ENCODE measurements around the gene CDKN2AIPNL.
A peak's percentile ranks its signal among the peaks of the same experiment; 100 is the strongest.
"Not testable (repeated sequence)": the region's sequence is repeated elsewhere in the genome, so short reads cannot be mapped to it uniquely, and the experiment has no call there.

The CDKN2AIPNL gene

DNA sequence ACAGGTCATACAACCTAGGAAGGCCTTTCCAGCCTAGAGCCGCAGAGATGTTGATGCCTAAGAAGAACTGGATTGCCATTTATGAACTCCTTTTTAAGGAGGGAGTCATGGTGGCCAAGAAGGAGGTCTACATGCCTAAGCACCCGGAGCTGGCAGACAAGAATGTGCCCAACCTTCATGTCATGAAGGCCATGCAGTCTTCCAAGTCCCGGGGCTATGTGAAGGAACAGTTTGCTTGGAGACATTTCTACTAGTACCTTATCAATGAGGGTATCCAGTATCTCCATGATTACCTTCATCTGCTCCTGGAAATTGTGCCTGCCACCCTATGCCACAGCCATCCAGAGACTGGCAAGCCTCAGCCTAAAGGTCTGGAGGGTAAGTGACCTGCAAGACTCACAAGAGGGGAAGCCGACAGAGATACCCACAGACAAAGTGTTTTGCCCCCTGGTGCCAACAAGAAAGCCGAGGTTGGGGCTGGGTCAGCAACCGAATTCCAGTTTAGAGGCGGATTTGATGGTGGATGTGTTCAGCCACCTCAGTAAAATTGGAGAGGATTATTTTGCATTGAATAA lies 11.2 kb upstream of the CDKN2AIPNL start:
- no peak overlapping the region for H3K4me3 ChIP-seq (ENCODE audit: low read length in 2 of 2)
- no peak overlapping the region for H3K9ac ChIP-seq (ENCODE audit: low read length in 2 of 2)
- no peaks in the 10 kb centered on the region for H3K4me1 ChIP-seq (ENCODE audit: control insufficient read depth, insufficient read depth, low read length)
- H3K27me3 ChIP-seq (ENCODE audit: control insufficient read depth in 1 of 2, insufficient read depth in 2 of 2, low read length in 2 of 2) = peaks cover 0 to 3% of the 10 kb centered on the region in 2 donors
- no peaks in the 10 kb centered on the region for H3K36me3 ChIP-seq (ENCODE audit: control insufficient read depth in 2 of 2, insufficient read depth in 2 of 2, low read length in 2 of 2)
- no peak overlapping the region for H3K27ac ChIP-seq (ENCODE audit: low read length)
- H3K9me3 ChIP-seq (ENCODE audit: control insufficient read depth in 2 of 2, low read length in 2 of 2) = peaks cover 0 to 3% of the 10 kb centered on the region in 2 donors

DNA sequence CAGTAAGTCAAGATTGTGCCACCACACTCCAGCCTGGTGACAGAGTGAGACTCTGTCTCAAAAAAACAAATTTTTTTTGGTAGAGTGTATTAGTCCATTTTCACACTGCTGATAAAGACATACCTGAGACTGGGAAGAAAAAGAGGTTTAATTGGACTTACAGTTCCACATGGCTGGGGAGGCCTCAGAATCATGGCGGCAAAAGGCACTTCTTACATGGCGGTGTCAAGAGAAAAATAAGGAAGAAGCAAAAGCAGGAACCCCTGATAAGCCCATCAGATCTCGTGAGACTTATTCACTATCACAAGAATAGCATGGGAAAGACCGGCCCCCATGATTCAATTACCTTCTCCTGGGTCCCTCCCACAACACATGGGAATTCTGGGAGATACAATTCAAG lies 9.4 kb upstream of the CDKN2AIPNL start:
- H3K9ac ChIP-seq (ENCODE audit: low read length in 2 of 2); H3K4me3 ChIP-seq (ENCODE audit: low read length in 2 of 2); H3K9me3 ChIP-seq (ENCODE audit: control insufficient read depth in 2 of 2, low read length in 2 of 2); H3K27me3 ChIP-seq (ENCODE audit: control insufficient read depth in 1 of 2, insufficient read depth in 2 of 2, low read length in 2 of 2); H3K36me3 ChIP-seq (ENCODE audit: control insufficient read depth in 2 of 2, insufficient read depth in 2 of 2, low read length in 2 of 2); H3K27ac ChIP-seq (ENCODE audit: low read length); H3K4me1 ChIP-seq (ENCODE audit: control insufficient read depth, insufficient read depth, low read length): not testable (repeated sequence)

DNA sequence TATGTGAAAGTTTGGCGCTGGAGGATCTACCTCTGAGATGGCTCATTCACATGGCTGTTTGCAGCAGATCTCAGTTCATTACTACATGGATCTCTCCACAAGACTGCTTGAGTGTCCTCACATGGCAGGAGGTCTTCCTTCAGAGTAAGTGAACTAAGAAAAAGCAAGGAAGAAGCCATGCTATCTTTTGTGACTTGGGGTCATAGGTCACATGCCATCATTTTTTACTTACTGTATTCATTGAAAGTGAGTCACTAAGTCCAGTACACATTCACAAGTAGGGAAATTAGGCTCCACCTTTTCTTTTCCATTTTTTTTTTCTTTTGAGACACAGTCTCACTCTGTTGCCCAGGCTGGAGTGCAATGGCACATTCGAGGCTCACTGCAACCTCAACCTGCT lies 8.7 kb upstream of the CDKN2AIPNL start:
- Histone ChIP-seq H3K4me1 (ENCODE audit: control insufficient read depth, insufficient read depth, low read length) (no peaks in the 10 kb centered on the region), H3K27ac (ENCODE audit: low read length) (no peak overlapping the region), H3K9me3 (ENCODE audit: control insufficient read depth in 2 of 2, low read length in 2 of 2) (peaks cover 0 to 3% of the 10 kb centered on the region in 2 donors), H3K36me3 (ENCODE audit: control insufficient read depth in 2 of 2, insufficient read depth in 2 of 2, low read length in 2 of 2) (no peaks in the 10 kb centered on the region), H3K27me3 (ENCODE audit: control insufficient read depth in 1 of 2, insufficient read depth in 2 of 2, low read length in 2 of 2) (no peaks in the 10 kb centered on the region), H3K9ac (ENCODE audit: low read length in 2 of 2) (no peak overlapping the region), H3K4me3 (ENCODE audit: low read length in 2 of 2) (no peak overlapping the region)

DNA sequence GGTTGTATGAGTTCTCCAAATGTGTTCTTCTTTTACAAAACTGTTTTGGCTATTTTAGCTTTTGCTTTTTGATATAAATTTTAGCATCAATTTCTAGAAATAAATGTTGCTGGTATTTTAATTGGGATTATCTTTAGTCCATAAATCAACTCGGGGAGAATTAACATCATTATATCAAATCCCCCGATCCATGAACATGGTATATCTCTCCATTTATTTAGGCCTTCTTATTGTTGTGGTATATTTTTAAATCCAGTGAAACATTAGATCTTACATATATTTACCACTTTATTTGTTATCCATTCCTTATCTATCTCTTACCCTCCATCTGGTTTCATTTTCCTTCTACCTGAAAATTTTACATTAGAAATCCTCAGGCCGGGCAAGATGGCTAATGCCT lies 7.3 kb upstream of the CDKN2AIPNL start:
- Histone ChIP-seq H3K9me3 (ENCODE audit: control insufficient read depth in 2 of 2, low read length in 2 of 2) (peaks cover 0 to 3% of the 10 kb centered on the region in 2 donors), H3K4me1 (ENCODE audit: control insufficient read depth, insufficient read depth, low read length) (no peaks in the 10 kb centered on the region), H3K27ac (ENCODE audit: low read length) (no peak overlapping the region), H3K36me3 (ENCODE audit: control insufficient read depth in 2 of 2, insufficient read depth in 2 of 2, low read length in 2 of 2) (no peaks in the 10 kb centered on the region), H3K4me3 (ENCODE audit: low read length in 2 of 2) (no peak overlapping the region), H3K9ac (ENCODE audit: low read length in 2 of 2) (no peak overlapping the region), H3K27me3 (ENCODE audit: control insufficient read depth in 1 of 2, insufficient read depth in 2 of 2, low read length in 2 of 2) (no peaks in the 10 kb centered on the region)

DNA sequence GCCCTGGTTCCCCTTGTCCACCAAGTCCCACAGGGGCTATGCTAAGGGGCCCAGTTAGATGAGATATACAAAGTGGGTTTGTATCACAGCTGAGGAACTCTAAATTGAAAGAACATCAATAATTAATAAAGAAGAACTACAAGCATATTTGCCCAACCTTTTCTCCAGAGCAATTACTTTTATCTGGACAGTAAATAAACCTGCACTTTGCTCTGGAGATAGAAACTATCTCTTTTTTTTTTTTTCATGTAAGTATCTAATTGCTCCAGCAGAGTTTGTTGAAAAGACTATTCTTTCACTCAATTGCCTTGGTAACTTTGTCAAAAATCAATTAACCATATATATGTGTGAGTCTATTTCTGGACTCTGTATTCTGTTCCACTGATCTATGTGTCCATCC lies 6.0 kb upstream of the CDKN2AIPNL start:
- H3K9me3 ChIP-seq (ENCODE audit: control insufficient read depth in 2 of 2, low read length in 2 of 2) = peaks cover 0 to 3% of the 10 kb centered on the region in 2 donors
- H3K9ac ChIP-seq (ENCODE audit: low read length in 2 of 2) = no peak overlapping the region
- no peaks in the 10 kb centered on the region for H3K4me1 ChIP-seq (ENCODE audit: control insufficient read depth, insufficient read depth, low read length)
- no peak overlapping the region for H3K27ac ChIP-seq (ENCODE audit: low read length)
- no peaks in the 10 kb centered on the region for H3K36me3 ChIP-seq (ENCODE audit: control insufficient read depth in 2 of 2, insufficient read depth in 2 of 2, low read length in 2 of 2)
- H3K27me3 ChIP-seq (ENCODE audit: control insufficient read depth in 1 of 2, insufficient read depth in 2 of 2, low read length in 2 of 2) = no peaks in the 10 kb centered on the region
- H3K4me3 ChIP-seq (ENCODE audit: low read length in 2 of 2) = no peak overlapping the region

DNA sequence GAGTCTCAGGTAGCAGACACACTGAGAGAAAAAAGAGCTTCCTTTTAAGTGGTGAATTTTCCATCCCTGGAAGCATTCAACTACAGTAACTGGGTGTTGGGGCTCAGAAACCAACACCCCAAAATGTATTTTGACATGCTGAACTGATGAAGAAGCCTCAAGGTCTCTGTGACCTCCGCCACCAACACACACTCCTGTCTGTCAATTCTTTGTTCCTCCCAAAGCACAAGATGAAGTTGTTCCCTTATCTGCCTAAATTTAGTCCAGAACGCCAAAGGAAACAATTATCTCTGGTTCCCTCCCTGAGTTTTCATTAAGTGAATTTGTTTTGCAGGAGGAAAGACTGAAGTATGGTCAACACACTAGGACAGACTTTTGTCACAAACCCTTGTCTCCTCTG lies 1.4 kb upstream of the CDKN2AIPNL start:
- peak overlapping the region in 1 of 2 donors; percentile 8 for H3K4me3 ChIP-seq (ENCODE audit: low read length in 2 of 2)
- H3K9me3 ChIP-seq (ENCODE audit: control insufficient read depth in 2 of 2, low read length in 2 of 2) = no peaks in the 10 kb centered on the region
- no peaks in the 10 kb centered on the region for H3K27me3 ChIP-seq (ENCODE audit: control insufficient read depth in 1 of 2, insufficient read depth in 2 of 2, low read length in 2 of 2)
- H3K9ac ChIP-seq (ENCODE audit: low read length in 2 of 2) = no peak overlapping the region
- peak overlapping the region; percentile 73 for H3K27ac ChIP-seq (ENCODE audit: low read length)
- H3K4me1 ChIP-seq (ENCODE audit: control insufficient read depth, insufficient read depth, low read length) = peaks cover 18% of the 10 kb centered on the region
- no peaks in the 10 kb centered on the region for H3K36me3 ChIP-seq (ENCODE audit: control insufficient read depth in 2 of 2, insufficient read depth in 2 of 2, low read length in 2 of 2)

DNA sequence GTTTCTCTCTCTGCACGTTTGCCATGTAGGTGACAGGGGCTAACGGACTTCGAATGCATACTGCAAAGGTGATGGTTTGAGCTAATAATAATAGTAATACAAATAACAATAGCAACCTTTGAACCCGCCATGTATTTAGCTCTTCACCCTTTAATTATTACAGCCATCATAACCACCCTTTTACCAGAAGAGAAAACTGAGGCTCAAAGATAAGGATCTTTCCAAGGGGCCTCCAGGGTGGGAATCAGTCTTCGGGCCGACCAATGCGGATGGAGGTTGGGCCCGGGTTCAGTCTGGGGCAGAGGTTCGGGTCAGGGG lies 494 bp downstream of the CDKN2AIPNL start:
- no peaks in the 10 kb centered on the region for H3K9me3 ChIP-seq (ENCODE audit: control insufficient read depth in 2 of 2, low read length in 2 of 2)
- peak overlapping the region; percentile 85 for H3K9ac ChIP-seq (ENCODE audit: low read length in 2 of 2)
- peak overlapping the region; percentile 92 to 95 for H3K4me3 ChIP-seq (ENCODE audit: low read length in 2 of 2)
- peaks cover 18% of the 10 kb centered on the region for H3K4me1 ChIP-seq (ENCODE audit: control insufficient read depth, insufficient read depth, low read length)
- H3K27ac ChIP-seq (ENCODE audit: low read length) = no peak overlapping the region
- H3K36me3 ChIP-seq (ENCODE audit: control insufficient read depth in 2 of 2, insufficient read depth in 2 of 2, low read length in 2 of 2) = peaks cover 2 to 3% of the 10 kb centered on the region in 2 donors
- no peaks in the 10 kb centered on the region for H3K27me3 ChIP-seq (ENCODE audit: control insufficient read depth in 1 of 2, insufficient read depth in 2 of 2, low read length in 2 of 2)

DNA sequence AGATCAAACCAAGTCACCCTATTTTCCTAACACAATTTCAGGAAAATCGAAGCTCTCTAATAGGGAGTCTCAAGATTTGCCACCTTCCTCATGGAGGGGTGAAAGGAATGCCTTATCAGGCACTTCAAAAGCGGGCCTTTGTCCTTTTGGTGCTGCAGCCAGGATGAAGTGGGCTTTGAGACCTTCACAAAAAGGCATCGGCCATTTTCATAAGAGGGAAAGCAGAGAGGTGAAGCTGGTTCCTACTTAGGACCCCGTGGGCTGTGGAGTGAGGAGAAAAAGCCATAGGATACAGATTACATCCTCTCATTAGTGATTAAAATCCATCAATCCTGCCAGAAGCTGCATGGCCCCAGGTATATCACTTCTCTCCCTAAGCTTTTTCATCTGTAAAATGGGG lies 859 bp downstream of the CDKN2AIPNL start:
- Histone ChIP-seq H3K9me3 (ENCODE audit: control insufficient read depth in 2 of 2, low read length in 2 of 2) (no peaks in the 10 kb centered on the region), H3K36me3 (ENCODE audit: control insufficient read depth in 2 of 2, insufficient read depth in 2 of 2, low read length in 2 of 2) (peaks cover 2 to 4% of the 10 kb centered on the region in 2 donors), H3K9ac (ENCODE audit: low read length in 2 of 2) (peak overlapping the region; percentile 85), H3K4me1 (ENCODE audit: control insufficient read depth, insufficient read depth, low read length) (peaks cover 18% of the 10 kb centered on the region), H3K27ac (ENCODE audit: low read length) (no peak overlapping the region), H3K4me3 (ENCODE audit: low read length in 2 of 2) (peak overlapping the region; percentile 92 to 95), H3K27me3 (ENCODE audit: control insufficient read depth in 1 of 2, insufficient read depth in 2 of 2, low read length in 2 of 2) (no peaks in the 10 kb centered on the region)

DNA sequence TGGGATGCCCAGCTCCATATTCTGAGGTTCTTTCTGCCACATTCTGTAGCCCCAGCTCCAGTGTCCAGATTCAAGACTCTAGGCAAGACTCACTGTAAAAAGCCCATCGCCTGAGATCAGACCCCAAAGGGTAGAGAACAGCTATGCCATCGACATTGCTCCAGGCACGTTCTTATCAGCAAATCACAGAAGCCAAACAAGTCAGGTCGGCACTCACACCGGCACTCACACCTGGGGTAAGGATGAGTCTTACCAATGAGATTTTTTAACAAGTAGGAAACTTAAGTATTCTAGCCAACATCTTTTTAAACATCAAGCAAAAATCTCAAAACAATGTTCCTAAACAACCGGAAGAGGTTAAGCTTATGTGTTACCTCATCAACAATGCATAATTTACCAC lies 2.4 kb downstream of the CDKN2AIPNL start:
- no peaks in the 10 kb centered on the region for H3K9me3 ChIP-seq (ENCODE audit: control insufficient read depth in 2 of 2, low read length in 2 of 2)
- peaks cover 2 to 4% of the 10 kb centered on the region in 2 donors for H3K36me3 ChIP-seq (ENCODE audit: control insufficient read depth in 2 of 2, insufficient read depth in 2 of 2, low read length in 2 of 2)
- H3K4me3 ChIP-seq (ENCODE audit: low read length in 2 of 2) = no peak overlapping the region
- H3K27me3 ChIP-seq (ENCODE audit: control insufficient read depth in 1 of 2, insufficient read depth in 2 of 2, low read length in 2 of 2) = no peaks in the 10 kb centered on the region
- H3K27ac ChIP-seq (ENCODE audit: low read length) = no peak overlapping the region
- H3K9ac ChIP-seq (ENCODE audit: low read length in 2 of 2) = no peak overlapping the region
- peaks cover 18% of the 10 kb centered on the region for H3K4me1 ChIP-seq (ENCODE audit: control insufficient read depth, insufficient read depth, low read length)

DNA sequence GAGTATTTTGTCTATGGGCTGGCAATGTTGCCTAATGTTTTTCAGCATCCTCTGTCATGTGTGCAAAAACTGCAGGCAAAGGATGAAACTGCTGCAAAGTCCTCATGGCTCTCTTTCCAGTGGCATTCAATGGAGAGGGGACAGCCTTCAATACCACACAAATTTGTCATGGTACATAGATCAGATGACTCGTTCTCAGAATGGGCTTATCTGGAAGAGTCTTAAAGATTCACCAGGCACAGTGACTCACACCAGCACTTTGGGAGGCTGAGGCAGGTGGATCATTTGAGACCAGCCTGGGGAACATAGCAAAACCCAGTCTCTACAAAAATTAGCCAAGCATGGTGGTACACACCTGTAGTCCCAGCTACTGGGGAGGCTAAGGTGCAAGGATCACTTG lies 5.3 kb downstream of the CDKN2AIPNL start:
- H3K4me3 ChIP-seq (ENCODE audit: low read length in 2 of 2) = no peak overlapping the region
- no peak overlapping the region for H3K27ac ChIP-seq (ENCODE audit: low read length)
- peaks cover 4 to 6% of the 10 kb centered on the region in 2 donors for H3K36me3 ChIP-seq (ENCODE audit: control insufficient read depth in 2 of 2, insufficient read depth in 2 of 2, low read length in 2 of 2)

DNA sequence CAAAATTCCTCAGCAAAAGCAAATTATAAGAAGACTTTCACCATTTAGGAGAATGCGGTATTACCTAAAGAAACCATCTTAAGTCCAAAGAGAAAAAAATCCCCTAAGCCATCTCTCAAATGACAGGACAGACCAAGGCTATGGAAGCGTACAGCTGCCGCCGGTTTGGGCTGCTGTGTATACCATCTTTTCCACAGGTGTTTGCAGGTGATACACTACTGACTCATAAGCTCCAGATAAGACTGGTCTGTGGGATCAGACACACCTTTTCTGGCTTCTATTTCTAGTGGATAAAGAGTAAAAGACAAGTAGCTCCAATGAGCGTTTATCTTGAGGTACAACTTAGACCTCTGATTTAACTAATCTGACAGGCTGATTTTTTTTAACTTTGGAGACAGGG lies 7.7 kb downstream of the CDKN2AIPNL start:
- Histone ChIP-seq H3K4me1 (ENCODE audit: control insufficient read depth, insufficient read depth, low read length) (no peaks in the 10 kb centered on the region), H3K27me3 (ENCODE audit: control insufficient read depth in 1 of 2, insufficient read depth in 2 of 2, low read length in 2 of 2) (no peaks in the 10 kb centered on the region), H3K36me3 (ENCODE audit: control insufficient read depth in 2 of 2, insufficient read depth in 2 of 2, low read length in 2 of 2) (peaks cover 7 to 10% of the 10 kb centered on the region in 2 donors), H3K9ac (ENCODE audit: low read length in 2 of 2) (no peak overlapping the region), H3K9me3 (ENCODE audit: control insufficient read depth in 2 of 2, low read length in 2 of 2) (no peaks in the 10 kb centered on the region), H3K4me3 (ENCODE audit: low read length in 2 of 2) (no peak overlapping the region), H3K27ac (ENCODE audit: low read length) (no peak overlapping the region)

More for the DNA sequence above, 5.3 kb downstream of the CDKN2AIPNL start:
- no peak overlapping the region for H3K9ac ChIP-seq (ENCODE audit: low read length in 2 of 2)
- no peaks in the 10 kb centered on the region for H3K9me3 ChIP-seq (ENCODE audit: control insufficient read depth in 2 of 2, low read length in 2 of 2)
- peaks cover 8% of the 10 kb centered on the region for H3K4me1 ChIP-seq (ENCODE audit: control insufficient read depth, insufficient read depth, low read length)
- no peaks in the 10 kb centered on the region for H3K27me3 ChIP-seq (ENCODE audit: control insufficient read depth in 1 of 2, insufficient read depth in 2 of 2, low read length in 2 of 2)
